ENCODE data around the gene MPHOSPH10.
"Not testable (repeated sequence)": the region's sequence is repeated elsewhere in the genome, so short reads cannot be mapped to it uniquely, and the experiment has no call there.

The MPHOSPH10 gene

GRCh38 chr2:71173096-71173495, 42.7 kb downstream of the MPHOSPH10 start:
- no peak for DNase-seq

- no peak for DNase-seq
Measured at GRCh38 chr2:71174207-71174606, 43.8 kb downstream of the MPHOSPH10 start.

GRCh38 chr2:71178836-71179235, 48.4 kb downstream of the MPHOSPH10 start:
- not testable (repeated sequence) for DNase-seq

- no peak for DNase-seq
Measured at GRCh38 chr2:71181316-71181715, 50.9 kb downstream of the MPHOSPH10 start.

GRCh38 chr2:71183306-71184115, 53.1 kb downstream of the MPHOSPH10 start:
- not testable (repeated sequence) for DNase-seq

- DNase-seq, result no peak
Measured at GRCh38 chr2:71186973-71187372, 56.5 kb downstream of the MPHOSPH10 start.

- DNase-seq, result no peak
Measured at GRCh38 chr2:71187589-71187988, 57.2 kb downstream of the MPHOSPH10 start.

GRCh38 chr2:71190656-71191569, 60.5 kb downstream of the MPHOSPH10 start:
- peak; percentile 3 to 47 for DNase-seq

- DNase-seq, result no peak
Measured at GRCh38 chr2:71191570-71191943, 61.1 kb downstream of the MPHOSPH10 start.

Data from NCI-H524 (cell line).